NCI-H128 (cell line): ENCODE measurements around the gene PLXNA1.

Experiments used
- DNase-seq: peaks from one replicate; lab custom pipeline; 2025; ENCODE audit not compliant: unreplicated experiment; lab: John Stamatoyannopoulos, UW

PLXNA1 gene

DNA sequence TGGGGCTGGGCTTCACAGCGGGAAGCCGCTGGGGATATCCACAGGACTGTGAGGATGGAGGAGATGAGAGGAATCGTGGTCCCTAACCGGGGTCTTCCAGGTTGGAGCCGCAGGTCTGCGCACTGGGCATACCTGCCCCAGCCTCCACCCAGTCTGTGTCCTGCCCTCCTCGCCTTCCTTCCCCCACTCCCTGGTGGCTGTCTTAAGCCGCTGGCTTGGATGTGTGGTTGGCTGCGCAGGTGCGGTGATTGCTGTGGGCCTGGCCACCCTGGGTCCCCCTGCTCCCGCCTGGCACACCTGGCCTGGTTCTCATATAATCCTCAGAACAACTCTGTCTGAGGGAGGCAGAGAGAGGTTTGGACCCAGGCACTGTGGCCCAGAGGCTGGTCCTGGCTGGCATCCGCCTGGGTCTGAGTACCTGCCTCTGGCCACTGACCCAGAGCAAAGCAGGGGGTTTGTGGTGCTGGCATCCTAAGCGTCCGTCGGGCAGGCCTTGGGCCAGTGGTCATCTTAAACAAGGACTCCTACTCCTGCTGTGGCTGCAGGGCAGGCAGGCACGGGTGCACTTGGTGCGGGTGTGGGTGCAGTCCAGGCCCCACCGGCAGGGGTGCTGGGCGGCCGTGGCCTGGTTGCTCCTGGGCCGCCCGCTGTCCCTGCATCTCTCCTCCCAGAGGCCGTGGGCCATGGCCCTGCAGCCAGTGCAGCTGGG is 18.7 kb downstream of the PLXNA1 start:
- DNase-seq, result no peak

DNA sequence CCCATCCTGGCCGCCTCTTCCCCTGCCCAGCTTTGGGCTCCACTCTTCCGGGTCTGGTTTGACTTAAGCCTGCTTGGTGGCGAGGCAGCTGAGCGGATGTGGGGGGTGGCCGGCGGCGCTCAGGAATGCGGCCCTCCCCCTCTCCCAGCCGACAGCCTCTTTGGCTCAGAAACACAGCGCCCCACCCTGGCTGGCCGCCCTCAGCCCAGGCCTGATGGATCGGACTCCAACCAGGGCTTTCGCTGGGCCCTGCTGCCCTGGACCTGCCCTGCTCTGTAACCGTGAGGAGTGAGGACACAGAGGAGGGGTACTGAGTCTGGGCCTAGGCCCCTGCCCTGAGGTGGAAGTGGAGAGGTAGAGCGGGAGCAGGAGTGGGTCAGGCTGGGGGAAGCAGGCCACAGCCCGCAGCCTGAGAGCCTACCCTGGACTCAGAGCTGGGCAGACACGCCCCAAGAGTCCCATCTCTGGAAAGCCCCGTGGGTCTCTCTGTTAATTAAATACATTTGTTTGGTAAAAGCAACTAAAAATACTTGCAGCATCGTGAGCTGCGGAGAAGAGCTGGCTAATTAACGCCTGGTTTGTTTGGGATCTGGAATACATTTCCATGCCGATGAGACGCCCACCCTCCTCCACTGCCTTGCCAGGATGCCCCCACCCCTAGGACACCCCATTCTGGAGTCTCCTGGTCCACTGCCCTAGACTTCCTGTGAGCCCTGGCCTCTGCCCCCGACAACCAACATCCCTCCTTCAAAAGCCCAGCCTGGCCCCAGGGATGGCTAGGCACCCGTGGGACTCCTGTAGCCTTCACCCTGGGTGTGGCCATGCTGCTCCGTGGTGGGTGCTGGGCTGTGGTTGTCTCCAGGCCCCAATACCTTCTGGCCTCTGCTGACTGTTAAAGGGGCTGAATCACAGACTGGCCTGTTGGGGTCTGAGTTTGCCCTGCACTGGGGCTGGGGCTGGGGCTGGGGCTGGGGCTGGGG is 19.6 kb downstream of the PLXNA1 start:
- no peak for DNase-seq

DNA sequence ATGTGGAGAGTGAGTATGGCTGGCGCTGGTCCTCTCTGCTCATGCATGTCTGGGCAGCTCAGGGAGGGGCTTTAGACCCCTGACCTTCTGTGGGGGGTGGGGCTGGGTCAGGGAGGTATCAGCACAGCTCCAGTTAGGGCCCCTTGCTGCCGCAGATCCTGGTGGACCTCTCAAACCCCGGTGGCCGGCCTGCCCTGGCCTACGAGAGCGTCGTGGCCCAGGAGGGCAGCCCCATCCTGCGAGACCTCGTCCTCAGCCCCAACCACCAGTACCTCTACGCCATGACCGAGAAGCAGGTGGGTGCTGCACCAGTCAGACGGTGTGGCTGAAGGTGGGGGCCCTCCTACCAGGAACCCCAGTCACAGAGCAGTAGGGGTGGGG is 20.2 kb downstream of the PLXNA1 start:
- no peak for DNase-seq

DNA sequence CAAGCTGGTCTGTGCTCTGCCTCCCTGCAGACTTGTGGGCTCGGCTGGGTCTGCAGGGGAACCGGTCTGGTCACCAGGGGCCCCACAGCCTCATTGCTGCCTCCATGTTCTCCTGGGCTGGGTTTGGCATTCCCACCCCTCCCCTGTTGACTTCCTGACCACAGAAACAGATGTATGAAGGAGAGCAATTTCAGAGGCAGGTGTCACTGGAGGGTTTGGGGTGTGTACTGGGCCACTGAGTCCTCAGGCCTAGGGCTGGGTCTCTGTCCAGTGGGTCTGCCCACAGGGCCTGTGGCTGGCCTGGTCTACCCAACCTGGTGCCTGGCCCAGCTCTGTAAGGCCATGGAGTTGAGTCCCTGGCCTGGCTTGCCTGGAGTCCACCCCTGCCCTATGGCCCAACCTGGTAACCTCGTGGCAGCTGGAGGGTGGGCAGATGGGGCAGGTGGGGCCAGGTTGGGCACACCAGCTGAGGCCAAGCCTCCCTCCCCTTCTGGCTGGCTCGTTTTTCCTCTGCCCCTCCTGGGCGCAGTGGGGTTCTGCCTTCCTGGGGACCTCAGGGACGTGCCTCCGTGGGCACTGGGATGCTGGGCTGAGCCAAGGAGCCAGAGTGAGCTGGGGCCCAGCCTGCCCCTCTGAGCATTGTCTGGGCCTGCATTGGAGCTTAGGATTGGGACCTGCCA is 20.8 kb downstream of the PLXNA1 start:
- no peak for DNase-seq

DNA sequence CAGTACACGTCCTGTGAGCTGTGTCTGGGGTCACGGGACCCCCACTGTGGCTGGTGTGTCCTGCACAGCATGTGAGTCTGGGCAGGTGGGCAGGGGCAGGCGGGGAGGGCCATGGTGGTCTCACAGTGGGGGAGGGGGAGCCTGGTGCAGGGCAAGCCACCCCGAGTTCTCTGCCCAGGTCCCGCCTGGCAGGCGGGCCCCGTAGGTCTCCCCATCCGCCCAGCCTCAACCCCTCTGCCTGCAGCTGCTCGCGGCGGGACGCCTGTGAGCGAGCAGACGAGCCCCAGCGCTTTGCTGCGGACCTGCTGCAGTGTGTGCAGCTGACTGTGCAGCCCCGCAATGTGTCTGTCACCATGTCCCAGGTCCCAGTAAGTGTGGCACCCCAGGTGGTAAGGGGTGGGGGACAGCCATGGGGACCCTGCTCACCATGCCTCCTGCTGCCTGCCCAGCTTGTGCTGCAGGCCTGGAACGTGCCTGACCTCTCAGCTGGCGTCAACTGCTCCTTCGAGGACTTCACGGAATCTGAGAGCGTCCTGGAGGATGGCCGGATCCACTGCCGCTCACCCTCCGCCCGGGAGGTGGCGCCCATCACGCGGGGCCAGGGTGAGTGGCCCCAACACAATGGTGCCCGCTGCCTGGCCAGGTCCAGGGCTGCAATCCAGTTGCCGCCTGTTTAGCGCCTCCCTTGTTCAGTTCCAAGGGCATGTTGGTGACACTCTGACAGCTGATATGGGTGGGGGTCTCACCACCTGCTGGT is 21.9 kb downstream of the PLXNA1 start:
- no peak for DNase-seq

DNA sequence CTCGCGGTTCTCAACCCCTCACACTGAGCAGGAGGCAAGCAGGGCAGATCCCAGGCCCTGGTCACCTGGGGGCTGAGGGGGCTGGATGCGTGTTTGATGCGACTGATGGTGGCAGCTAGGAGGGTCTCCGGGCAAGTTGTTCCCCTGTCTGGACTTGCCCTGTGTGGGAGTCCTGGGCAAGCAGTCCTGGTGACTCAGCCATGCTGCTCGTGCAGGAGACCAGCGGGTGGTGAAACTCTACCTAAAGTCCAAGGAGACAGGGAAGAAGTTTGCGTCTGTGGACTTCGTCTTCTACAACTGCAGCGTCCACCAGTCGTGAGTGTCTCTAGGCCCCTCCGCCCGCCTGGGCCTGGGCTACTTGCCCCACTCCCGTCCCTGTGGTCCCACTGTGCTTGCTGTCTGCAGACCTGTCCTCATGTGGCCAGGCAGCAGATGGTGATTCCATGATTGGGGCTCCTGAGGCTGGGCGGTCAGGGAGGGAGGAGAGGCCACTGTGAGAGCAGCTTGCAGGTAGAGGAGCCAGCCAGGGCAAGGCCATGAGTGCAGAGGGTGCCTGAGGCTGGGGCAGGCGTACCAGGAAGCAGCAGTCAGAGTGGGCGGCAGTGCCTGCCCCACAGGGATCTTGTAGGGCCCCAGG is 23.1 kb downstream of the PLXNA1 start:
- DNase-seq, result no peak

DNA sequence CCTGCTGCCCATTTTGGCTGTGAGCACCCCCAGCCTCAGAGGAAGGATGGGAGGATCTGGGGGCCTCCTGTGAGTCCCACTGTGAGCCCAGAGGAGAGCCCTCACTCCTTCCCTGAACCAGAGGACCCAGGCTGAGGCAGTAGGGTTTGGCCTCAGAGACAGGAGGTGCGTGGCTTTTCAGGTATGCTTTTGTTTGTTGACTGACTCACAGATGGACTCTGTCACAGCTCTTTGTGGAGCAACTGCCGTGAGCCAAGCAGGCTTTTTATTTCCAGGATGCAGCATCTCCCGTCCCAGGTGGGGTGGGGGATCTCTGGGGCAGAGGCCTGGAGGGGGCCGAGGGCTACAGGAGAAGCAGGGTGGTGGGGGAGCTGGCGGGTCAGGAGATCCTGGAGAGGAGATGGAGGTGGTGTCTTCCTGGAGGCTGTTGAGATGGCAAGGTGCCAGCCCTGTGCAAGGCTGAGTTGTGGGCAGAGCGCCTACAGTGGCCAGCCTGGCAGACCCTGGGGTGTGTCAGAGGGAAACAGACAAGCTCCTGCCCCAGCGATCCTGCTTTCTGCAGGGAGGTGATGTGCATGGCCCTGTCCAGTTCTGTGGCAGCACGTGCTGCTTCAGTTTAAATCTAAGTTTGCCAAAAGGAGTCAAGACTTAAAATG is 24.0 kb downstream of the PLXNA1 start:
- no peak for DNase-seq

DNA sequence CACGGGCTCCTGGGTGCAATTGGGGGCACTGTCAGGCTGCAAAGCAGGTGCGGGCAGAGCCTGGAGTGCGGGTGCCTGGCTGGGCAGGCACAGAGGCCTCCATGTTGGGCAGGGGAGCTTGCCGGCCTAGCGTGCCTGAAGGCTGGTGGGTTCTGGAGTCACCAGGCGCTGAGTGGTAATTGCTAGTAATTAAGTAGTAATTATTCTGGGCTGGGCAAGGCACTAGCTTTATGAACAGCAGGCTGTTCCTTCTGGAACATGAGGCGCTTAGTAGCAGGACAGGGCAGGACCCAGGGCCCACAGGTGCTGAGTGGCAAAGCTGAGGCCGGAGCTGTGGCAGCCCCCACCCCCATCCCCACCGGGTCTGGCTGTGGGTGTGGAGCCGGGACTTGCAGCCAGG is 25.3 kb downstream of the PLXNA1 start:
- no peak for DNase-seq

DNA sequence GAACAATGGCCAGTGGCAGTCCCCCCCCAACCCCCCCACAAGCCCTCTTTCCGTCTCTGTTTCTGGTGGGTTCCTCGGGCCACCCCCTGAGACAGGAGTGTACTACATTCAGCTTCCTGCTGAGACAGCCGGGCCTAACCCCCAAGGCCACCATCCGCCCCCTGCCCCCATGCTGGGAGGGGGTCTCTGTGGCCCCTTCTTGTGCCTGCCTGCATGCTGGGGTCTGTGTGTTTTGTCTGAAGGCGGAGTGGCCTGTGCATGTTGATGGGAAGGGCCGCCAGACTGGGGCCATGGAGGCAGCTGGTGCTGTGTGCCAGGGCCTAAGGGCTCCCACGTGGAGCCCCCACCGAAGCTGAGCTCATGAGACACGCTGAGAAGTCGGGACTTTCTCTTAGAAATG is 26.6 kb downstream of the PLXNA1 start:
- DNase-seq, result no peak

DNA sequence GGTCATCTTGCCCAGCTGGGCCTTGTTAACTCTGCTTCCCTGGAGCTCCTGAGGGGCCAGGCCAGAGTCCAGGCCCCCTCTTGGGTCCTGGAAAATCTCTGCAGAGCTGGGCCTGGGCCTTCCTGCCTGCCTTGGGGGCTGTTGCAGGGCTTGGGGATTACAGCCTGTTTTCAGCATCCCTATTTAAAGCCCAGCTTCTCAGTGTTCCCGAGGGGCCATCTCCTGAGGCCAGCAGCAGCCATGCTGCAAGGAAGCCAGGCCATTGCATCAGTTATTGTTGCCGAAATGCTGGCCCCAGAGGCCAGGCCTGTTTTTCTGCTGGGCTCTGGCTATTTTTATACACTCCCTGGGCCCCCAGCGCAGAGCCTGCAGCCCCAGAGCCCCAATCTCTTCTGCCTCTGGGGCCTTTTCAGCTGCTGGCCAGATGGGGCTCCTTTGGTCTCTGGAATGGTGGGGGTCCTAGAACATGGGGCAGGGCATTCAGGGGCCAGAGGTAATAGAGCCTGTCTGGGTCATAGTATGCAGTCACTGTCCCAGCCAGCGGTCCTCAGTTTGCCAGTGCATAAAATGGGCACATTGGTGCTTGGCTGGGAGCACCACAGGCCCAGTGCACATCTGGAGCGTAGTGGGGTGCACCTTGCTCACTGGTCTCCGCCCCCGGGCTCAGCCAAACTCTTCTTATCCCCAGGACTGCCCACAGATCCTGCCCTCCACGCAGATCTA is 28.5 kb downstream of the PLXNA1 start:
- no peak for DNase-seq

DNA sequence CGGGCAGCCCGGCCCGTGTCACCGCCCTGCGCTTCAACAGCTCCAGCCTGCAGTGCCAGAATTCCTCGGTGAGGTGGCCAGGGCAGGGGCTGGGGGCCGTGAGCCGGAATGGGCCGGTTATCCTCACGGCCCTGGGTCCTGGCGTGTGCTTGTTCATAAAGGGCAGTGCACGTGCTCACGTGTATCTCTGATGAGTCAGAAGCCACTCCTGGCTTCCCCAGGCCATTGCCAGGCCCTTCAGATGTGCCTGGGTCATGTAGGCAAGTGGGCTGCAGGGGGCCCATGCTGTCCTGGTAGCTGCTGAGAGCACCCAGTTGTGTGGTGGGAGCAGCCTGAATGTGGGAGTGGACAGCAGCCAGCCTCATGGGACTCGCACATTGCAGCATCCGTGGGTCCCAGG is 29.2 kb downstream of the PLXNA1 start:
- DNase-seq, result no peak

DNA sequence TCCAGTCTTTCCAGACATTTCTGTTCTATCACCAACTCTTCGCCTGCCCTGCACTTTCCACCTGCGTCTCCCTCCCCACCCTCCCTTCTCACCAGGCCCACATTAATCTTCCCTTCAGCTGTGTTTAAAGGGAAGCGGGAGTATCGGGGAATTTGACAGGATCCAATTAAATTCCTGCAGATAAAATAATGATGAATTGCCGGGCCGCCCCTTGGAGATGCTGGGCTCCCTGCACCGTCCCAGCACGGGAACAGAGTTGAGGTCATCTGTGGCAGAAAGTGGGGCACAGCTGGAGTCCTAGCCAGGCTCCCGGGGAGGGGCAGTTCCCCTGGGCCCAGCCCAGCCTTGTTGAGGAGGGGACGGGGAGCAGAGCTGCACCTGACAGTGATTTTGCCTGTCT is 30.3 kb downstream of the PLXNA1 start:
- DNase-seq, result no peak

DNA sequence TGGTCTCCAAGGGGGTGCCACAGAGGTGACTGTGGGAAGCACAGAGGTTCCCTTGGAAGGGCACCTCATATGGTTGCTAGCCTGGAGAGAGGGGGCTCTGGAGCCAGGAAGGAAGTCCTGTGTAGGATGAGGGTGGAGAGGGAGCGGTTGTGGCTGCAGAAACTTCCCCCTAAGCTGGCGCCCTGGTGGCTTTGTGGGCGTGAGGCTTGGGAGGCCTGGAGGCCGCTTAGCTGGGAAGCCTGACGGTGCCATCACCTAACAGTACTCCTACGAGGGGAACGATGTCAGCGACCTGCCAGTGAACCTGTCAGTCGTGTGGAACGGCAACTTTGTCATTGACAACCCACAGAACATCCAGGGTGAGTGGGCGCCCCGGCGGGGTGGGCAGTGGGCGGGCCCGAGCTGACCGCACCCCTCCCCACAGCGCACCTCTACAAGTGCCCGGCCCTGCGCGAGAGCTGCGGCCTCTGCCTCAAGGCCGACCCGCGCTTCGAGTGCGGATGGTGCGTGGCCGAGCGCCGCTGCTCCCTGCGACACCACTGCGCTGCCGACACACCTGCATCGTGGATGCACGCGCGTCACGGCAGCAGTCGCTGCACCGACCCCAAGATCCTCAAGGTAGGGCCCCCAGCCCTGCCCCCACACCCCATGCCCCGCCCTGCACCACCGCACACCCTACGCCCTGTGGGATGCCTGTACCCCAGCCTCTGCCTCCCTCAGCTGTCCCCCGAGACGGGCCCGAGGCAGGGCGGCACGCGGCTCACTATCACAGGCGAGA is 31.0 kb downstream of the PLXNA1 start:
- no peak for DNase-seq

DNA sequence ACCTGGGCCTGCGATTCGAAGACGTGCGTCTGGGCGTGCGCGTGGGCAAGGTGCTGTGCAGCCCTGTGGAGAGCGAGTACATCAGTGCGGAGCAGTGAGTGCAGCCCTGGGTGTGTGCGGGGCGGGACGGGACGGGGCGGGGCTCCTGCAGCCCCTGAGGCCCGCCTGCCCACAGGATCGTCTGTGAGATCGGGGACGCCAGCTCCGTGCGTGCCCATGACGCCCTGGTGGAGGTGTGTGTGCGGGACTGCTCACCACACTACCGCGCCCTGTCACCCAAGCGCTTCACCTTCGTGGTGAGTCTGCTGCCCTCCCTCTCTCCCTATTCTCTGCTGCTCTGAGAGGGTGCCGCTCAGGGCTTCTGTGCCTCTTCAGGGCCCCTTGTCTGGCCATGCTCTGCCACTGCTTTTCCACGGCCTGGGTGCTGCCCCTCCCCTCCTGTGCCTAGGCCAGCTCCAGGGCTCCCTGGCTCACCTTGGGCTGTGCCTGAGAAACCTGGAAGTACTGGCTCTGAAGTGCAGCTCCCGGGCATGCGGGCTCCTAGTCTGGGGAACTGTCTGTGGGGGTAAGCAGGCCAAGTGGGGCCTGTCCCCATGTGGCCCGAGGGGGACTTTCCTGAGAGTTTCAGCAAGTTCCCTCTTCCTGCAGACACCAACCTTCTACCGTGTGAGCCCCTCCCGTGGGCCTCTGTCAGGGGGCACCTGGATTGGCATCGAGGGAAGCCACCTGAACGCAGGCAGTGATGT is 31.8 kb downstream of the PLXNA1 start:
- DNase-seq, result no peak

DNA sequence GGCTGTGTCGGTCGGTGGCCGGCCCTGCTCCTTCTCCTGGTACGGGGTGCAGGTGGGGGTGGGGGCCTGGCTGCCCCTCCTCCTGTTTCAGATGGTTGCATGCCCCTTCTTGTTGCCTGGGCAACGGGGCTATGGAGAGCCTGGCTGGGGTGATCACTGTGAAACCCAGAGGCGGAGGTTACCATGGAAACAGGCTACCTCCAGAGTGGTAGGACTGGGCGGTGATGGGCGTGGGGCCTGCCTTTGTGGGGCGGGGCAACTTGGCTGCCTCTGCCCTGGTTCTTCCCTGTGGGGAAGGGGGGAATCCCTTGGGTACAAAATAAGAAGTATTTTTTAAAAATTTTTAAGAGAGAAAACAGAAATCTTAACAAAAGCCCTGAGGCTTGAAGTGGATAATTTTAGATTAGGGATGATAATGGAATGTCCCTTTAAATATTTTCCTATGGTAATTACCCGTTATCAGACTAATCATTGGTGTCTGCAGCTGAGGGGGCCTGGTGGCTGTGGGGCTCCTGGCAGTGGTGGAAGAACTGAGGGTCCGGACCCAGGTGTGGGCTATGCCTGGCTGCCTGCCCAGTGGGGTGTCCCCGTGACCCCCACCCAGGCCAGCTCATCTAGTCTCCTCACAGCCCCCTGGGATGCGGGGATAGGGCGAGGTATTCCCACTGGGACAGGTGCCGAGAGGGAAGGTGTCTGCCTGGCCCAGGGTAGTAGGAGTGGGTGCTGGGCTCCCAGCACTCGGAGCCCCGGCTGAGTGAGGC is 32.5 kb downstream of the PLXNA1 start:
- no peak for DNase-seq

DNA sequence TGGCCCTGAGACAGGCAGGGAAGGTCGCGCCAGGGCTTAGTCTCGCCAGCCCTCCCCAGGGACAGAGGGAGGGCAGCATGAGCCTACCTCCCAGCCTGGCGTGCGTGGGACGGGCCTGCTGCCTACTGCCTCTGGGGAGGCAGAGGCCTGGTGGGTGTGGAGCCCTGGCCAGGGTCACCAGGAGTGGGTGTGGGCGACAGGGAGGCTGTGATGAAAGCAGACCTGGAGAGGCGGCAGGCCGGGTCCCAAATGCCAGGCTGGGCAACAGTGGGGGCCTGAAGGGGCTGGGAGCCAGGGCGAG is 33.1 kb downstream of the PLXNA1 start:
- no peak for DNase-seq

DNA sequence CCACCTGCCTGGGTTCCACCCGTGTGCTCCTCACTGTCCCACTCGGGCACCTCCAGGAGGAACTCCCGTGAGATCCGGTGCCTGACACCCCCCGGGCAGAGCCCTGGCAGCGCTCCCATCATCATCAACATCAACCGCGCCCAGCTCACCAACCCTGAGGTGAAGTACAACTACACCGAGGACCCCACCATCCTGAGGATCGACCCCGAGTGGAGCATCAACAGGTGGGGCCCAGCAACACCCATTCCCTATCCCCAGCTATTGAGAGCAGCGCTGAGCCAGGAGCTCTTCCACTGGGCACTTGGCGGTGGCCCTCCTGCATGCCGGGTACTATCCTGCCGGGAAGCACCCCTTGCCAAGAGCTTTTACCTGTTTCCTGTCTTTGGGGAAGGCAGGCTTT is 33.5 kb downstream of the PLXNA1 start:
- DNase-seq, result no peak
